Fibroblast of upper back skin (primary cell): ENCODE data around the gene TSPYL1.
A peak's percentile ranks its signal among the peaks of the same experiment; 100 is the strongest.
"Not testable (repeated sequence)": the region's sequence is repeated elsewhere in the genome, so short reads cannot be mapped to it uniquely, and the experiment has no call there.

Experiments
- DNase-seq: peaks from one replicate; pipeline ENCODE4 v3.0.0-alpha.2; 2013

The TSPYL1 gene

DNA sequence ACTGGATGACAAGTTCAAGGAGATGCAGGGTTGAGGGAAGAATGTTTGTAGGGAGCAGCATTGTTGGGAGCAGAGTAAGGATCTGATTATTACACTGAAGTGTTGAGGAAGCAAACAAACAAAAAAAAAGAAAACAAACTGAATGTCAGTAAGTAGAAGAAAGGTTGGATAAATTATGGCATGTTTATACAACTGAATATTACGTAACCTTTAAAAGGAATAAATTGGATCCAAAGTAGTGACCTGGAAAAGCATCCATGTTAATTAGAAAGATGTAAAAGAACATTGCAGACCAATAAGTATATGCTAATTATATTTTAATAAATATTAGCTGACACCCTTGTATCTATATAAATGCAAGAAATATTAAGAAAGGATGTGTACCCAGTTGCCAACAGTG lies 12.8 kb upstream of the TSPYL1 start:
- DNase-seq, result no peak

DNA sequence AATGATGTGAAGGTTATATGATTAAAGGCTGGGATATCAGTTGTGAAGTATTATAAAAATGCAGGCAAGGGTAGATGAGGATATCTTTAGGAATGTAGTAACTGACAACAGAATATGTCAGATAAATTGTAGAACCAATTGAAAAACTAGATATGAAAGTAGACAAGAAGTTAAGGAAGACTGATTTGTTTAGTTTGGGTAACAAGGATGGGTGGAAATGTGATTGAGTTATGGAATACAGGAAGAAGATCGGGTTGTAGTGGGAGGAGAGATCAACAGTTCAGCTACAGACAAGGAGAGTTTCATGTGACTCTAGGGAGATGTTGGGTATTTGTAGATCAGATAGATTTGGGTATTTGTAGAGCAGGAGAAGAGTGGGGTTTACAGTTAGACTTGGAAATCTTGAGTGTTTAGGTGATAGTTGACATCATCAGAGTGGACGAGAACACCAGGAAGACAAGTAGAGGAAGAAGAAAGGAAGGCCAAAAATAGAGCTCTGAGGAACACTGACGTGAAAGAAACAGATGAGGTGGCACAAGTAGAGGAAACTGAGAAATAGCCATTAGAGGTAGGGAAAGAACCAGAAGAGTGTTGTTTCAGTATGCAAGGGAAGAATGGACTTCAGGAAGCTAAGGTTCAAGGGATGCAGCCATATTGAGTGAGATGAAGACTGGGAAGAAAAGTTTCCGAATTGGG lies 12.1 kb upstream of the TSPYL1 start:
- peak; percentile 44 for DNase-seq

DNA sequence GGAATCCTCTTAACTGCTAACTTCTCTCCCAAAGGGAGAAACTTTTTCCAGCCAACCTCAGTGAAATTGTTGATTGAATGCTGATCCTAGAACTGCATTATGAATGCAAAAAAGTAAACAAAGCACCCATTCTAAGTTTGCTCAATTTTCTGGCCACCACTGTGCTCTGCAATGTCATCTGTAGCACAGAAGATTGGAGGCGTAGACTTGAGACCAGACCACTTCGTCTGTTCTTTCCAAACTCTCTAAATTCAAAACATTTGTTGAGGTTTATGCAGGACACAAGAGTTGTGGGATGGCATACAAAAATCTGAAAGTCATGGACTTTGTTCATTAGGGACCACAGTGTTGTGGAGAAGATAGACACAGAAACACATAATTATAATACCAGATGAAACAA lies 11.1 kb upstream of the TSPYL1 start:
- no peak for DNase-seq

DNA sequence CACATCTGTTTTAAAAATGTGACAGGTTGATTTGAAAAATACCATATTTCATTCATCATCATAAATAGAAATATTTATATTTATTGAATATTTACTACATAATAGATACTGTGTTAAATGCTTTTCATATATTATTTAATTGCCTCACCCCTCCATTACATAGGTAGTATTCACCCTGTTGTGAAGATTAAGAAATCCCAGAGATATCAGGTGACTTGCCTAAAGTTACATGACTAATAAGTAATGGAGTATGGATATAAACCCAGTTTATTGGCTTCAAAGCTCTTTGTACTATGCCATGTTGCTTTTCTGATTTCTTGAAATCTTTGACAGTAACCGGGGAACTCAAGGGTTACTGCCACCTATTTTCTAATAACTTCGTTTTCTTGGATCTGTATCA lies 10.1 kb upstream of the TSPYL1 start:
- no peak for DNase-seq

DNA sequence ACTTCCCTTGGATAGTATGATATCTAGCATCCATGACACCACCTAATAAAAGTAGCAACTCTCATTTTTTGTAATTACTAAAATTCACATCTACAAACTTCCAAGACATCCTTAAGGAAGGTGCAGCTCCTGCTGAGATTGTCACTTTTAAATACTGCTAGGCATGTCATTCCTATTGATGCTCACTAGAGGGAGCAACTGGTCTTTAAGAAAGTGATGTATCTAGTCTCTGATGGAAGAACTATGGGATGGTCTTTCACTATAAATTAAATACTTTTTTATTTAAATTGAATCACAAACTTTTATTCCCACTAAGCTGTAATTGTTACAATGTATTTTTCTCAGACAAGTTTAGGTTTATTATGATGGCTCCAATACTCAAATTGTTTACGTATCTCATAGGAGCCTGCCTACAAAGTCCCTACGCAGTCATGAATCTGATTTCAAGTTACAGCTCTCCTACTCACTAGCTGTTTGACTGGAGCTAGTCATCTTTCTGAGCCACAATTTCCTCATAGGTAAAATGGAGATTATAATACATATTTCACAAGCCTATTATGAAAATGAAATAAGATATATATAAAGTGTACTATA lies 8.1 kb upstream of the TSPYL1 start:
- peak; percentile 61 for DNase-seq

DNA sequence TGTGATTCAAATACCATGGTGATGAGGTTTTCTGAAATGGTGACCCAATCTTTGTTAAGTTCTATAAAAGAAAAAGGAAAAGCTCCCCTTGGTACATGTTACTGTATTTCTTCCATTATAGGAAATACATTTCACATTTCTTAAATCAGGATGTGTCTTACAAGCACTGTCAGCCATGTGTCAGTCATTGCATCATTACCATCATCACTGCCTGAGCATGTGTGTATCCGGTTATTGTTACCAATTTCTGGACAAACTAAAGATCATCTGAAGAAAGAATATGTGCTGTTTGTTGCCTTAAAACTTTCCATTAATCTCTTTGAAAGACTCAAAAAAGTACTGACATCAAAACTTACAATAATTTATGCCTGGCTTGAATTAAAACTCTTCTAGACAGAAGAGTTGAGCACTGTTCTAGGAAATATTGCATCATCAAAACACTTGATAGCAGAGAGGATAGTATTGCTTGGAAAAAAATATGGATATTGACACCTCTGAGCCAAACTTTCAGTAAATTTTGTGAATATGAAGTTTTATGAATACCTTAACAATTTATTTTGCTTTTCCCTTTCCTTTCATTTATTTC lies 7.1 kb upstream of the TSPYL1 start:
- peak; percentile 44 for DNase-seq

DNA sequence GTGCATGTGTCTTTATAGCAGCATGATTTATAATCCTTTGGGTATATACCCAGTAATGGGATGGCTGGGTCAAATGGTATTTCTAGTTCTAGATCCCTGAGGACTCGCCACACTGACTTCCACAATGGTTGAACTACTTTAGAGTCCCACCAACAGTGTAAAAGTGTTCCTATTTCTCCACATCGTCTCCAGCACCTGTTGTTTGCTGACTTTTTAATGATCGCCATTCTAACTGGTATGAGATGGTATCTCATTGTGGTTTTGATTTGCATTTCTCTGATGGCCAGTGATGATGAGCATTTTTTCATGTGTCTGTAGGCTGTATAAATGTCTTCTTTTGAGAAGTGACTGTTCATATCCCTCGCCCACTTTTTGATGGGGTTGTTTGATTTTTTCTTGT lies 5.3 kb upstream of the TSPYL1 start:
- DNase-seq, result not testable (repeated sequence)

DNA sequence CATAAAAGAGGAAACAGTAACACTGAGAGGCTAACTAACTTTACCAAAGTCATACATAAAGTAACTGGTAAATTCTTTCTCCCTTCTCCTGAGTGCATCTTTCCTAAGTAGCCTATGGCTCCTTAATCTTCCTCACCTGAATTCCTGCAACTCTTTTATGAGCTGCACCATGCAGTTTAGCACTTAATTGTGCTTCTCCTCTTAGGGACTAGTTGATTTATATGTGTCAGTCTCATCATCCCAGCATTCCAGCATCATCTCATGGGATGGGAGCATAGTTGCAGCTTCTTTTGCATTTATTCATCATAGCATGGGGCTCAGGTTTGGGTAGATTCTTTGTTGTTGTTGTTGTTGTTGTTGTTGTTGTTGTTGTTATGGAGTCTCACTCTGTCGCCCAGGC lies 3.5 kb upstream of the TSPYL1 start:
- no peak for DNase-seq

DNA sequence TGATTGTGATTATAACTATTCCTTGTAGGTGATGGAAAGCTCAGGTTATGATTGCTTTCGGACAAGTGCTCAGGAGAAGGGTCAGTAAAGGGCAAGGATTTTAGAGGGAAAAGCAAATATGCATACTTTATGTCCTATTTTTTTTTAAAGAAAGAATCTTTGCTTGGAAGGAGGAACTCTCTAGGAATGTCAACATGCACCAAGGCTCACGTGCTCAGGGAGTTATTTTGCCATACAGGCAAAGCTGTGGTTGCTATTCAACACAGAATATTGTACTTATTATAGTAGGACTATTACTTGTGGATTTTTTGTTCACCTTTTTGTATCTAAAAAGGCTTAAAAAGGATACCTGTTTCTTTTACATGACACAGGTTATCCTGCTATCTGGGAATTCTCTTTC lies 3.0 kb upstream of the TSPYL1 start:
- DNase-seq, result no peak

DNA sequence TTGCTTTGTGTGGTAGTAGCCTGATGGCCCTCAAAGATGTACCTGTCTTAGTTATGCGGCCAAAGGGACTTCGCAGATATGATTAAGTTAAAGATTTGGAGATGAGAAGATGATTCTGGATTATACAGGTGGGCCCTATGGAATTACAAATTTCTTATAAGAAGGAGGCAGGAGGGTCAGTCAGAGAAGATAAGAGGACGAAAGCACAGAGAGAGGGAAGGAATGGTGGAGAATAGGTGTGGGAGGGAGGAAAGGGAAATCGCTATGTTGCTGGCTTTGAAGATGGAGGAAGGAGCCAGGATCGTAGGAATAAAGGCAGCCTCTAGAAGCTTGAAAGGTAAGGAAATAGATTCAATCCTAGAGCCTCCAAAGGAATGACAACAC lies 1.2 kb upstream of the TSPYL1 start:
- no peak for DNase-seq

DNA sequence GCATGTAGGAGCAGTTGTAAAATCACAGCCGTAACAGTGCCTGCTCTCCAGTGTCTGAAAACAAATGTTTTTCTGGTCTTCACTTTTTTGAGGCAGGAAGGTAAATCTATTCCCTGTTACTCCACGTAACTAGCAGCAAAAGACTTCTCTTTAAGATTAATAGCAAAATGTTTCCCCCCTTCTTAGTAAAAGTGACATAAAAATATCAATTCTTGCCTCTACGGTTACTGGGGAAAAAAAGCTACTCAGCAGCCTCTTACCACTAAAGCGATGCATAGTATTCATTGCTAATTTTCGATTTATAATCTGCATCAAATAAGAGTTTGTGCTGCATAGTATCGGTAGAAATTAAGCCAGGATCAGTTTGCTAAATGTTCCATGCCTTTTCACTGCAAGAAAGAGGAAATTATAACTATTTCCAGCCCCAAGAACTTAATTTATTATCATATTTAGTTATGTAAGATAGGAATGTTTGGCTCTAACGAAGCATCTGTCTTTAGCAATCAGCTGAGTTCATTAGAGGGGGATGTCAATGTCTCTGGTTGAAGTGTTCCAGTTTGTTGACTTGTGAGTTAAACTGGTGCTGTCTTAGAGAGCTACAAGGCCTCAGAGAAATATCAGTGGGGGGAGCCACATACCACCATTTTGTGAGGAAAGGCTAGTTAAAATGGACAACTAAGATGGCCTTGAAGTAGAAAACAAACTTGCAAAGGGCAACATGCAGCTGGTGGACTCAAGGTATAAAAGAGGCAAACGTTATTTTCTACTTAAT lies 617 bp upstream of the TSPYL1 start:
- DNase-seq, result no peak

DNA sequence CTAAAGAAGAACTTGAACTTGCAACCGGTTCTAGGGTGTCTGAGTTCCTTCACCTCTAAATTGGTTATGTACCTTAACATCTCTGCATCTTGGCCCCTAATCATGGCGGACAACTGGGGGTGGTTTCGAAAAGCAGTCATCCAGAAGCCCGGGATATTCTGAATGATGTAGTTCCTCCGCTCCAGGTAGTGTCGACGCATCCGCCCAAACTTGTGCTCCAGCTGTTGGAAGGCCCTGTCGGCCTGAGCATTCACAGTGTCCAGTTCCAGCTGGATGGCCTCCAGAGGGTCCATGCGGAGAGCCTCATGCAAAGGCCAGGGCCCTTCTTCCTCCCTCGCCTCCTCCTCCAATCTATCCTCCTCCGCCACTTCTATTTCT lies 887 bp downstream of the TSPYL1 start:
- no peak for DNase-seq

DNA sequence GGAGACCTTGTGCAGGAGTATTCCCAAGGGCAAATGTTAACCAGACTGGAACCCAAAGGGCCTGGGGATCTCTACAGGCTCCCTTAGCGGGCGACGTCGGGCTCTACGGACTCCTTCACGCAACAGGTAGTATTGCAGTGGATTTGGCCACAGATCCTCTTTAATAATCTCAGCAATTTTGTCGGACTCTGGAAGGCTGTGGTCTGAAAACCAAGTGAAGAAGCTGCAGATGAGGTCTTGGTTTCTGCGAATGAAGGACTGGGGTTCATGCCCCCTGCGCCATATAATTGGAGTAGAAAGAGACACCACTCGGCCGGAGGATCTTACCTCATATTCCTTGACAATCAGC lies 1.3 kb downstream of the TSPYL1 start:
- no peak for DNase-seq

DNA sequence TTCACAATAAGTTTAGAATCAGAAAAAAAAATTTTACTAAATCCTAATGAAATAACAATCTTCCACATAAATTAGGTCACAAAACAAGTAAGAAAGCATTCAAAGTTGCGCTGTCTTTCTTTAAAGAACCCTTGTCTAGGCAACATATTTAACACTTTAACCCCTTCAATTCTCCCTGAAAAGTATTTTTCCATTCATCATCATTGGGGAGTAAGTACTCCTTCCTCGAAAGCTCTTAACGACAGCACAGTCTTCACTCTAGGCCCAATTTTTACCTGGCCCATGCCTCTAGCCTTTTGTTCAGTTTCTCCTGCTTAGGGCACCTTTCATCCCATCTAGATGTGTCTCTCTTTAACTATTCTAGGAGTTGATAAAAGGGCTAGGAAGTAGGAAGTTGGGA lies 2.6 kb downstream of the TSPYL1 start:
- DNase-seq, result no peak

DNA sequence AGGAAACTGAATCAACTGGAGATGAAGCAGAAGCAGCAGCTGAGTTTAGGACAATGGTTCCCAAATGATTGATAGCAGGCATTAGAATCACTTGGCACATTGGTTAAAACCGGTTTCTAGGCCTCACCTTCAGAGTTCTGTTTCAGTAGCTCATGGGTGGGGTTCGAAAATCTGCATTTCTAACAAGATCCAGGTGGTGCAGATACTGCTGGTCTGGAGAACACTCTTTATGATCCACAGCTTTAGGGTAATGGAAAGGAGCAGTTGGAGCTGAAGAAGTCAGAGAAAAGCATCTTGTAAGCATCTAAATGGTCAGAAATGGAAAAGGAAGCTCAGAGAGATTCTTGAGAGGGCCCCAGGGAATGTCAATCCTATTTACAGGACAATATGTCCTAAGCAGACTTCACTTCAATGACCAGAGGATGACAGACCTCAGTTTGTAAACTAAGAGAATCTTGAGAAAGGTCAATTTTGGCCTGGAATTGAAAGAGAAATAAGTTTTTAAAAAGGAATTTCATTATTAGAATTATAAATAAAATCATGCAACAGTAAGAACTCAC lies 8.5 kb downstream of the TSPYL1 start:
- DNase-seq, result no peak

DNA sequence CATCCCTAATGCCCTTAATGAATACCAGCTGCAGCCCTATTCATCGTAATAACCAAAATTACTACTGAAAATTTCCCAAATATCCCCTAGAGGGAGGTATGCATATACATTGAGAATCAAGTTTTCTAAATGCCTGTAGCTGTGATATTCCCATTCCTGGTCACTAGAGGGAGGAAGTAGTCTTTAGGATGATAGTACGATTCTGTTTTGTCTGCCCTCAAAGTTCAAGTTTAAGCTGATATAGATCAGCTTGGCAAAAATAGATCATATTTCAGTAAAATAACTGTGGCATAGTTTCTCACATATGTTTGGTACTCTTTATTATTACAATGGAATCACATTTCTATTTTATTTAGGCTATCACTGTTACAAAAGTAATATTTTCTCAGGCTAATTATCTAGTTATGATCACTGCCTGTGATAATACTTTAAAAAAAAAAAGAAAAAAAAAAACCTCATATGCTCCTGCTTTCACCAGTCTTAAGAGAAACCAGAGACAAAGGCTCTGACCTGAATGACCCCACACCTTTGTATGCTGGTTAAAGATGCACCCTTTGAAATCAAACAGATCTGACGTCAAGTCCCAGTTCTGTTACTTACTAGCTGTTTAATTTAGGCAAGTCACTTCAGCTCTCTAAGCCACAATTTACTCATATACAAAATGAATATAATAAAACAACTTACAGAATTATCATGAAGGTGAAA lies 11.0 kb downstream of the TSPYL1 start:
- DNase-seq, result peak; percentile 90

DNA sequence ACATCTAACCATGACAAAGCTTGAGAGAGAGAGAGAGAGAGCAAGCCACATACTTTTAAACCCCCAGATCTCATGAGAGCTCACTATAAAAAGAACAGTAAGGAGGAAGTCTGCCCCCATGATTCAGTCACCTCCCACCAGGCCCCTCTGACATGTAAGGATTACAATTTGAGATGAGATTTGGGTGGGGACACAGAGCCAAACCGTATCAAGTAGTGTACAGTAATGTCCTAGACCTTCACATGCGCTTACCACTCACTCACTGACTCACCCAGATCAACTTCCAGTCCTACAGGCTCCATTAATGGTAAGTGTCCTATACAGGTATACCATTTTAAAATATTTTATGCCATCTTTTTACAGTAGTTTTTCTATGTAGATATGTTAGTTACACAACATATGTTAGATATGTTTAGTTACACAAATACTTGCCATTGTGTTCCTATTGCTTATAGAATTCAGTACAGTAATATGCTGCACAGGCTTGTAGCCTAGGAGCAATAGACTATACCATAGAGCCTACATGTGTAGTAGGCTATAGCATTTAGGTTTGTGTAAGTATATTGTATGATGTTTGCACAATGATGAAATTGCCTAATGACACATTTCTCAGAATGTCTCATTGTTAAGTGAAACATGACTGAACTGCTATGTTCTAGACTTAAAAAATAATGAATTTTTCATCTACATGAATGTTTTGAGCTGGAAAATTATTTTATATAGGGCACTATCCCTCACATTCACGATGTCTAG lies 11.7 kb downstream of the TSPYL1 start:
- DNase-seq, result peak; percentile 38

DNA sequence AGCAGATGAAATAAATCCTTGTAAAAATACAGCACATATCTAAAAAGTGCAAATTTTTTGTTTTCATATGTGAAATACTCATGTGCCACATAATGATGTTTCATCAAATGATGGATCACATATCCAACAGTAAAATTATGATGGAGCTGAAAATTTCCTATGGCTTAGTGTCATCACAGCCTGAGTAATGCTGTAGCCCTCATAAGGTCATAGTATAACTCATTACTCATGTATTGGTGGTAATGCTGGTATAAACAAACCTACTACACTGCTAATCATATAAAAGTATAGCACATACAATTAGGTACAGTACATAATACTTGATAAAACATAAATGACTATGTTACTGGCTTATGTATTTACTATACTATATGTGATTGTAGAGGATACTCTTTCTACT lies 12.9 kb downstream of the TSPYL1 start:
- DNase-seq, result peak; percentile 37

DNA sequence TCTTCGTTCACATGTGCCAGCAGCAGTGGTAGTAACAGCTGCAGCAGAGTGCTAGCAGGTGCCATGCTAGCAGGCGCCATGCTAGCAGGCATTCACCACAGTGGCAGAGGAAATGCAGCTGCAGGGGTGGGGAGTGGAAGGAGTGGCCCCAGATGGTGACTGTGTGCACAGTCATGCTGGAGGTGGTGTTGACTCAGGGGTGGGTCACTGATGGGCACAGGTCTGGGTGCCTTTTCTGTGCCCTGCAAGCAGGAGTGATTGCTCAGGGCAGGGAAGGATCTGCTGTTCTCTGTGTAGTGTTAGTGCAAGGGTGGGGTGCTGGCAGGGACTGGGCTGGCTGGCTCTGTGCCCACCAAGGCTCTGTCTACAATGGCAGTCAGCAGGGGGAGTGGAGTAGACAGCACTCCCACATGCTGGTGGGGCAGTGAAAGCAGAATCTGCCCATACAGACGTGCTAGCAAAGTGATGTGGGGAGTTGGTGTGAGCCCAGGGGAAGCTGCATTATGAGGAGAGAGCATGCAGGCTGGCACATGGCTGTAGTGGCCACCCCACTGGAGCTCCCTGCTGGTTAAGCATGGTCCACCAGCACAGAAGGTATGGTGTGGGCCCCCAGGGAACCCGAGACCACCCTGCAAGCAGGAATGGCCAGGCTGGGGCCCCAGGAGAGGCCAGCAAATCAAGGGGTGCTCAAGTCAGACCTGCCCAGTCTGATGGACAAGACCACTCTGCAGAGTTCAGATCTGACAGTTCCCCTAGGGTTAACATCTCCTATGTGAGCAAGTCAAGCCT lies 14.5 kb downstream of the TSPYL1 start:
- no peak for DNase-seq

DNA sequence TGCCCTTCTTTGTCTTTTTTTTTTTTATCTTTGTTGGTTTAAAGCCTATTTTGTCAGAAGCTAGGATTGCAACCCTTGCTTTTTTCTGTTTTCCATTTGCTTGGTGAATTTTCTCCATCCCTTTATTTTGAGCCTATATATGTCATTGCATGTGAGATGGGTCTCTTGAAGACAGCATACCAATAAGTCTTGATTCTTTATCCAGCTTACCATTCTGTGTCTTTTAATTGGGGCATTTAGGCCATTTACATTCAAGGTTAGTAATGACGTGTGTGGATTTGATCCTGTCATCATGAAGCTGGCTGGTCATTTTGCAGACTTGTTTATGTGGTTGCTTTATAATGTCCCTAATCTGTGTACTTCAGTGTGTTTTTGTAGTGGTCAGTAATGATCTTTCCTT lies 16.4 kb downstream of the TSPYL1 start:
- DNase-seq, result no peak

DNA sequence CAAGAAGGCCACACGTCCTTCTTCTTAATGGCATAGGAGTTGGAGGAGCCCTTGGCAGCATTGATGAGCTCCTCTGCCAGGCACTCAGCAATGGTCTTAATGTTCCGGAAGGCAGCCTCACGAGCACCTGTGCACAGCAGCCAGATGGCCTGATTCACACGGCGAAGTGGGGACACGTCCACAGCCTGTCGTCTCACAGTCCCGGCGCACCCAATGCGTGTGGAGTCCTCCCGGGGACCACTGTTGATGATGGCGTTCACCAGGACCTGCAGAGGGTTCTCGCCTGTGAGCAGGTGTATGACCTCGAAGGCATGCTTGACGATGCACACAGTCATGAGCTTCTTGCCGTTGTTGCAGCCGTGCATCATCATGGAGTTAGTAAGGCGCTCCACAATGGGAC lies 21.2 kb downstream of the TSPYL1 start:
- no peak for DNase-seq

DNA sequence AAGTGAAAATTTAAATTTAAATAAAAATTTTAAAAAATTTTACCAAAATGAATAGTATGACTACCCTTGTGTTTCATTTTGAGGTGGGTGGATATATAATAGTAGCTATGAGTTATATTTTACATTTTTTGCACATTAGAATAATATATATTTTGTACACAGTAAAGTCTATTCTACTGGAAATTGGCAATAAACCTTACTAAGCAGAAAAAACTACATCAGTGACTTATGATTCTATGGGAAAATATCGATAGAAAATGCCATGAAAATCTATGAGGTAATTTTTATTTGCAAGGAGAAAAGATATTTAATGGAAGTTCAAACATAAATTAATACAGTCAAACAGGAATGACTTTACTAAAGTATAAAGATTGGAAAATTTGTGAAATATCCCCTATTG lies 23.0 kb downstream of the TSPYL1 start:
- DNase-seq, result no peak
